SK-N-SH (cell line): ENCODE data around the gene RNF214. TPM values are rescaled to one million over a fixed set of nuclear protein-coding genes. Genes with fewer than 3 reads are reported as not detected.

Experiments
- CTCF ChIA-PET: fragments of 300-600, 350-600 bp; formaldehyde crosslinking; extraction: SDS; loops from one replicate; lab custom pipeline; 2021; lab: Yijun Ruan, JAX
- POLR2A ChIA-PET: fragments of 350-600 bp; sonication (Branson Sonifier 250); formaldehyde crosslinking; extraction: SDS; loops from one replicate; lab custom pipeline; 2020; ENCODE audit warnings: antibody characterized with exemption, inconsistent platforms; lab: Yijun Ruan, JAX
- DNase-seq: peaks from one replicate; pipeline ENCODE4 v3.0.0; 2012
- H2AFZ ChIP-seq: fragments of 200-600 bp; sonication (generic); 2 replicates; pipeline ENCODE4 v1.8.1; 2016; ENCODE audit warnings: antibody characterized with exemption, mild to moderate bottlenecking, low read depth
- H3F3A ChIP-seq: fragments of 200-600 bp; sonication (generic); replicated peaks from 2 replicates; pipeline ENCODE3; 2016; ENCODE audit warnings: antibody characterized with exemption, mild to moderate bottlenecking; ENCODE audit not compliant: insufficient read depth
- H3K27ac ChIP-seq, 2 experiments: fragments of 200-500 bp in 1 of 2; fragments of 200-600 bp in 1 of 2; sonication (Bioruptor generic) in 1 of 2; sonication (generic), shearing (Covaris generic) in 1 of 2; 2 replicates each; pipeline versions ENCODE4 v1.5.1 to v1.6.1; 2014 to 2016; ENCODE audit warnings: low read depth in 2 of 2, inconsistent platforms in 1 of 2, low read length in 1 of 2, mild to moderate bottlenecking in 1 of 2, mixed read lengths in 1 of 2
- H3K27me3 ChIP-seq: fragments of 200-600 bp; sonication (generic), shearing (Covaris generic); 2 replicates; pipeline ENCODE4 v1.6.1; 2016; ENCODE audit warnings: mixed run types; ENCODE audit not compliant: insufficient read depth
- H3K36me3 ChIP-seq, 2 experiments: fragments of 200-500 bp in 1 of 2; fragments of 200-600 bp in 1 of 2; sonication (Bioruptor generic) in 1 of 2; sonication (generic) in 1 of 2; replicated peaks in 1 of 2; 2 replicates each; pipeline versions ENCODE3 to v1.5.1; 2014 to 2016; ENCODE audit warnings: low read length in 1 of 2, mild to moderate bottlenecking in 1 of 2; ENCODE audit not compliant: insufficient read depth in 2 of 2, control insufficient read depth in 1 of 2
- H3K4me1 ChIP-seq, 2 experiments: fragments of 200-500 bp in 1 of 2; fragments of 200-600 bp in 1 of 2; sonication (Bioruptor generic) in 1 of 2; sonication (generic), shearing (Covaris generic) in 1 of 2; 2 replicates each; pipeline versions ENCODE4 v1.5.1 to v1.6.1; 2014 to 2016; ENCODE audit warnings: low read depth in 1 of 2, low read length in 1 of 2, mixed run types in 1 of 2; ENCODE audit not compliant: insufficient read depth in 2 of 2, control insufficient read depth in 1 of 2
- H3K4me2 ChIP-seq: fragments of 200-600 bp; sonication (generic), shearing (Covaris generic); 2 replicates; pipeline ENCODE4 v1.6.1; 2017; ENCODE audit warnings: mixed run types
- H3K4me3 ChIP-seq, 2 experiments: fragments of 200-500 bp in 1 of 2; fragments of 200-600 bp in 1 of 2; sonication (Bioruptor generic) in 1 of 2; sonication (generic), shearing (Covaris generic) in 1 of 2; 2 replicates each; pipeline versions ENCODE4 v1.5.1 to v1.8.1; 2014 to 2016; ENCODE audit warnings: low read depth in 2 of 2, inconsistent platforms in 1 of 2, low read length in 1 of 2, mild to moderate bottlenecking in 1 of 2, mixed read lengths in 1 of 2, moderate library complexity in 1 of 2
- H3K79me2 ChIP-seq: fragments of 200-600 bp; sonication (generic); 2 replicates; pipeline ENCODE4 v1.8.1; 2017; ENCODE audit warnings: mild to moderate bottlenecking; ENCODE audit not compliant: insufficient read depth
- H3K9ac ChIP-seq: fragments of 200-600 bp; sonication (generic); 2 replicates; pipeline ENCODE4 v1.6.1; 2017; ENCODE audit warnings: mixed run types
- H3K9me2 ChIP-seq: fragments of 200-600 bp; sonication (generic); 2 replicates; pipeline ENCODE4 v1.6.1; 2017; ENCODE audit warnings: mixed run types
- H3K9me3 ChIP-seq: fragments of 200-600 bp; sonication (generic); 2 replicates; pipeline ENCODE4 v1.6.1; 2017; ENCODE audit warnings: mixed run types, mild to moderate bottlenecking, moderate library complexity
- H4K20me1 ChIP-seq: fragments of 200-600 bp; sonication (generic); 2 replicates; pipeline ENCODE4 v1.6.1; 2017; ENCODE audit warnings: mild to moderate bottlenecking, mixed run types; ENCODE audit not compliant: insufficient read depth
- CTCF ChIP-seq: fragments of 200-600 bp; sonication (generic); IDR thresholded peaks from 2 replicates; pipeline ENCODE4 v1.6.1; 2017; ENCODE audit warnings: antibody characterized with exemption, mild to moderate bottlenecking, moderate library complexity
- EZH2phosphoT487 ChIP-seq: fragments of 200-600 bp; sonication (generic); IDR thresholded peaks from 2 replicates; pipeline ENCODE4 v1.6.1; 2017; ENCODE audit warnings: low read depth, mixed run types, mild to moderate bottlenecking, antibody characterized with exemption, moderate library complexity, borderline replicate concordance
- NFIC ChIP-seq: IDR thresholded peaks from 2 replicates; pipeline ENCODE4 v1.4.0; 2012; ENCODE audit warnings: borderline replicate concordance
- PBX3 ChIP-seq: IDR thresholded peaks from 2 replicates; pipeline ENCODE4; 2012
- POLR2AphosphoS5 ChIP-seq: IDR thresholded peaks from 2 replicates; pipeline ENCODE4 v1.6.1; 2012; ENCODE audit warnings: low read depth, low read length
- SMC3 ChIP-seq: IDR thresholded peaks from 2 replicates; pipeline ENCODE4 v1.6.1; 2012; ENCODE audit warnings: low read depth, low read length, improper control_type of control experiment
- TCF12 ChIP-seq: IDR thresholded peaks from 2 replicates; pipeline ENCODE4 v1.4.0; 2012
- TEAD4 ChIP-seq: IDR thresholded peaks from 2 replicates; pipeline ENCODE4 v1.4.0; 2012; ENCODE audit warnings: mild to moderate bottlenecking, borderline replicate concordance; ENCODE audit not compliant: insufficient read depth
- USF2 ChIP-seq: fragments of 150-350 bp; IDR thresholded peaks from 2 replicates; pipeline ENCODE4 v1.6.1; 2017; ENCODE audit warnings: antibody characterized with exemption, low read length, low read depth, borderline replicate concordance
- ZBTB33 ChIP-seq: IDR thresholded peaks from 2 replicates; pipeline ENCODE4 v1.4.0; 2012; ENCODE audit warnings: low read depth, borderline replicate concordance
- WGBS: methylation state at CpG from one replicate; pipeline ENCODE4 v1.1.6; 2017; ENCODE audit warnings: low lambda C conversion rate; 5-methylcytosine and 5-hydroxymethylcytosine counted together
- polyA plus RNA-seq, 3 experiments: library from polyadenylated mRNA; depleted of rRNA; stranded (reverse); fragments of >200 nt; gene quantifications; 2 replicates each; pipeline ENCODE4 v1.2.3, GENCODE V29; 2012

The RNF214 gene
- polyA plus RNA-seq, 1 of the 3 experiments (the other 2 are of a cell fraction): 15.4 TPM

GRCh38 chr11:117232911-117233409, 489 bp downstream of the RNF214 start:
- Histone ChIP-seq H3K4me2 (peak overlapping the region; percentile 98), H3K79me2 (peaks cover 71% of the 10 kb centered on the region), H3K4me3 (peak overlapping the region; percentile 96 to 99), H3K9ac (peak overlapping the region; percentile 87), H3F3A (peaks cover 15% of the 10 kb centered on the region), H2AFZ (peak overlapping the region; percentile 36), H3K9me2 (no peaks in the 10 kb centered on the region), H3K27me3 (no peaks in the 10 kb centered on the region), H3K27ac (peak overlapping the region; percentile 36 to 71), H3K4me1 (peaks cover 9 to 22% of the 10 kb centered on the region in 2 experiments; a peak in 3 of 4 replicates), H4K20me1 (peaks cover 3% of the 10 kb centered on the region; the same call in 1 of the 2 replicates), H3K9me3 (no peaks in the 10 kb centered on the region), H3K36me3 (peaks cover 11 to 26% of the 10 kb centered on the region in 2 experiments)
- ChIA-PET POLR2A (interaction anchor here (0.7 to 1.2 kb wide), 3 partner anchors 8 to 461 kb away, joined by 3 to 4 read pairs (median 4); partner anchors contain the start of genes BUD13 and CEP164), CTCF (interaction anchor here (0.6 to 3.0 kb wide), 12 partner anchors 9 to 442 kb away, joined by 3 to 21 read pairs (median 3); partner anchors contain the start of genes APOA5 and SIDT2)
- 1% methylated on average over 12 of the region's 27 CpGs for WGBS
- DNase-seq: peak; percentile 83
- TF ChIP-seq ZBTB33 (no peak), TEAD4 (no peak), EZH2phosphoT487 (no peak), CTCF (no peak)

GRCh38 chr11:117238221-117238620, 5.8 kb downstream of the RNF214 start:
- H3K4me1 ChIP-seq: peaks cover 8 to 9% of the 10 kb centered on the region in 2 experiments; a peak in 3 of 4 replicates
- peaks cover 33% of the 10 kb centered on the region for H3F3A ChIP-seq
- H3K9me3 ChIP-seq: no peaks in the 10 kb centered on the region
- peaks cover 17 to 26% of the 10 kb centered on the region in 2 experiments for H3K36me3 ChIP-seq
- no peaks in the 10 kb centered on the region for H3K27me3 ChIP-seq
- DNase-seq: no peak
- H4K20me1 ChIP-seq: no peaks in the 10 kb centered on the region
- H3K27ac ChIP-seq: peak overlapping the region in 1 of 2 experiments; percentile 86; a peak in 2 of 4 replicates
- H3K4me2 ChIP-seq: no peak overlapping the region
- no peak overlapping the region for H3K4me3 ChIP-seq
- WGBS: 94% methylated on average over 5 of the region's 5 CpGs
- ChIA-PET POLR2A (no interaction called here), CTCF (no interaction called here)
- H2AFZ ChIP-seq: no peak overlapping the region
- peaks cover 35% of the 10 kb centered on the region for H3K79me2 ChIP-seq
- no peaks in the 10 kb centered on the region for H3K9me2 ChIP-seq
- TF ChIP-seq POLR2AphosphoS5 (no peak), NFIC (no peak), USF2 (no peak), TCF12 (no peak), PBX3 (no peak), SMC3 (no peak)
- H3K9ac ChIP-seq: no peak overlapping the region
